ENCODE measurements around the gene TEAD1. TPM values are rescaled to one million over a fixed set of nuclear protein-coding genes. Genes with fewer than 3 reads are reported as not detected.

TEAD1 gene
- total and polyA plus RNA-seq, 2 donors (not counting 3 experiments of a cell fraction or from before 2014, with no cell fraction given) = 15.3 to 49.0 TPM

DNA sequence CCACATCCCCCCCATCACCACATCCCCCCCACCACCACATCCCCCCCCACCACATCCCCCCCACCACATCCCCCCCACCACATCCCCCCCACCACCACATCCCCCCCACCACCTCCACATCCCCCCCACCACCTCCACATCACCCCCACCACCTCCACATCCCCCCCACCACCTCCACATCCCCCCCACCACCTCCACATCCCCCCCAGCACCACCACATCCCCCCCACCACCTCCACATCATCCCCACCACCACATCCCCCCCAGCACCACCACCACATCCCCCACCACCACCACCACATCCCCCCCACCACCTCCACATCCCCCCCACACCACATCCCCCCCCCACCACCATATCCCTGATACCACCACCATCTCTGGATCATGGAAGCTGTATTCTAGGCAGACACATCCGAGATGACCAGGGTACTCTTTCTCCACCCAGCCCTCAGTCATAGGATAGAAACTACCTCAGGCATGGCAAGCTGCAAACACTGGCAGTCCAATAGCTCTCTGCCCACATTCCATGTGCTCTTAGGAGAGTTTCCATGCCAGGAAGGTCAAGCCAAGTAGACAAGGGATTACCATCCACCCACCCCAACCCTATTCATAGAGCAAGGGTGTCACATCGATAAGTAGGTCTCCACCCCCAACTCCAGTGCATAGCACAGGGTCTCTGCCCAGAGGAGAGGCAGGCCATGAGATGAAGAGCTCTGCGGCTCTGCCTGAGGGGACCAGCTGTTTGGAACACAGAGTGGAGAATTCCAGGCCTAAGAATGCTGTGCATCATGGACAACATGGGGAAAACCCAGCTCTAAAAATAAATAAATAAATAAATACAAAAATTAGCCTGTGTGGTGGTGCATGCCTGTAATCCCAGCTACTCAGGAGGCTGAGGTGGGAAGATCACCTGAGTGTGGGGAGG is 33.0 kb upstream of the TEAD1 start:
- dilution Hi-C loops (cut with MboI; ENCODE audit: extremely low pct_ligation_motif_present, low sequenced_read_pairs) = no loop called here
- ChIA-PET CTCF (interaction anchor here (1.0 to 2.4 kb wide), 5 partner anchors 7 to 310 kb away, joined by 3 to 6 read pairs (median 4); no protein-coding TSS in a partner anchor), POLR2A (no interaction called here)

More for the DNA sequence above, 33.0 kb upstream of the TEAD1 start:
- intact Hi-C loops (cut with micrococcal nuclease) = no loop called here
- Histone ChIP-seq H3K79me2 (ENCODE audit: control insufficient read depth, insufficient read depth, low read length) (no peaks in the 10 kb centered on the region), H3K9ac (replicated peaks; ENCODE audit: extremely low read depth, insufficient read depth, low read length) (no peak overlapping the region), H3K4me2 (ENCODE audit: insufficient read depth, low read length) (no peak overlapping the region), H4K20me1 (replicated peaks; ENCODE audit: control insufficient read depth, extremely low read depth, insufficient read depth, low read length) (no peaks in the 10 kb centered on the region), H3K36me3 (ENCODE audit: control insufficient read depth in 2 of 2, extremely low read depth in 1 of 2, insufficient read depth in 2 of 2, low read length in 2 of 2) (no peaks in the 10 kb centered on the region), H3K9me1 (replicated peaks; ENCODE audit: control insufficient read depth, extremely low read depth, insufficient read depth, low read length) (no peaks in the 10 kb centered on the region), H3K27ac (ENCODE audit: insufficient read depth, low read depth, low read length) (no peak overlapping the region), H3K4me3 (replicated peaks in 1 of 3; ENCODE audit: insufficient read depth in 1 of 3, low read depth in 1 of 3, low read length in 3 of 3) (no peak overlapping the region), H3K27me3 (ENCODE audit: control insufficient read depth in 2 of 2, insufficient read depth in 2 of 2, low read length in 2 of 2) (peaks cover 0 to 2% of the 10 kb centered on the region in 2 experiments), H3K9me3 (replicated peaks; ENCODE audit: control insufficient read depth, insufficient read depth, low read length) (no peaks in the 10 kb centered on the region), H2AFZ (ENCODE audit: low read depth, low read length) (no peak overlapping the region), H3K4me1 (ENCODE audit: control insufficient read depth, extremely low read depth, insufficient read depth, low read length) (peaks cover 2% of the 10 kb centered on the region)
- BruUV-seq (replicated peaks) = no TSS peak
- FAIRE-seq (no peak), DNase-seq (ENCODE audit: low read depth, low spot score) (no peak)
- TF ChIP-seq POLR2A (IDR thresholded peaks at IDR 0.05; ENCODE audit: low read depth, low read length) (no peak), GATA2 (IDR thresholded peaks at IDR 0.05; ENCODE audit: insufficient read depth, insufficient read length, low read depth, low read length) (no peak), JUN (IDR thresholded peaks at IDR 0.05; ENCODE audit: borderline replicate concordance, insufficient read depth, insufficient read length, low read depth) (no peak), FOS (IDR thresholded peaks at IDR 0.05; ENCODE audit: borderline replicate concordance, insufficient read depth, low read length) (no peak), EZH2 (IDR thresholded peaks at IDR 0.05; ENCODE audit: borderline replicate concordance, low read depth, low read length, severe bottlenecking) (no peak), POLR2AphosphoS5 (IDR thresholded peaks at IDR 0.05; ENCODE audit: insufficient read depth, low read depth, low read length) (no peak), MYC (IDR thresholded peaks at IDR 0.05; ENCODE audit: low read depth, low read length) (no peak)
- TF ChIP-seq, protein P1, sequence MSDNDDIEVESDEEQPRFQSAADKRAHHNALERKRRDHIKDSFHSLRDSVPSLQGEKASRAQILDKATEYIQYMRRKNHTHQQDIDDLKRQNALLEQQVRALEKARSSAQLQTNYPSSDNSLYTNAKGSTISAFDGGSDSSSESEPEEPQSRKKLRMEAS (IDR thresholded peaks at IDR 0.05; ENCODE audit: insufficient read depth, insufficient read length) = no peak
- TF ChIP-seq, protein P2, sequence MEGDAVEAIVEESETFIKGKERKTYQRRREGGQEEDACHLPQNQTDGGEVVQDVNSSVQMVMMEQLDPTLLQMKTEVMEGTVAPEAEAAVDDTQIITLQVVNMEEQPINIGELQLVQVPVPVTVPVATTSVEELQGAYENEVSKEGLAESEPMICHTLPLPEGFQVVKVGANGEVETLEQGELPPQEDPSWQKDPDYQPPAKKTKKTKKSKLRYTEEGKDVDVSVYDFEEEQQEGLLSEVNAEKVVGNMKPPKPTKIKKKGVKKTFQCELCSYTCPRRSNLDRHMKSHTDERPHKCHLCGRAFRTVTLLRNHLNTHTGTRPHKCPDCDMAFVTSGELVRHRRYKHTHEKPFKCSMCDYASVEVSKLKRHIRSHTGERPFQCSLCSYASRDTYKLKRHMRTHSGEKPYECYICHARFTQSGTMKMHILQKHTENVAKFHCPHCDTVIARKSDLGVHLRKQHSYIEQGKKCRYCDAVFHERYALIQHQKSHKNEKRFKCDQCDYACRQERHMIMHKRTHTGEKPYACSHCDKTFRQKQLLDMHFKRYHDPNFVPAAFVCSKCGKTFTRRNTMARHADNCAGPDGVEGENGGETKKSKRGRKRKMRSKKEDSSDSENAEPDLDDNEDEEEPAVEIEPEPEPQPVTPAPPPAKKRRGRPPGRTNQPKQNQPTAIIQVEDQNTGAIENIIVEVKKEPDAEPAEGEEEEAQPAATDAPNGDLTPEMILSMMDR (IDR thresholded peaks at IDR 0.05; ENCODE audit: extremely low read depth in 1 of 2, insufficient read depth in 1 of 2, low read depth in 1 of 2, low read length in 2 of 2) = no peak
